Measurements from ENCODE around the gene CMIP. TPM values are rescaled to one million over a fixed set of nuclear protein-coding genes. Genes with fewer than 3 reads are reported as not detected.

Gene CMIP
- total and polyA plus RNA-seq, 3 donors from 2014 or later = 34.9 to 72.5 (median 42.0) TPM

DNA sequence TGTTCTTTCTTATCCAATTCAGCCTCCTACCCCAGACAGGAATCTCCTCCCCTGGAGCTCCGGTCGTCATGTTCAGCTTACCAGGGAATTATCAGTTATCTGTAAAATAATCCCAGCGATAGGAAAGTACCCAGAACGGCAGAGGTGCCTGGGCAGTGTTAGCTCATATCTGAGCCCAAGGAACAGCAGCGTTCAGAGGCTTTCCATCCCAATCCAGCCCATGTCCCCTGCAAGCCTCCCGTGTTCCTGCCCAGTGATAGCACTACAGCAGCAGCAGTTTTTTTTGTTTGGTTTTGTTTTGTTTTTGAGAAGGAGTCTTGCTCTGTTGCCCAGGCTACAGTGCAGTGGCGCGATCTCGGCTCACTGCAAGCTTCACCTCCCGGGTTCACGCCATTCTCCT lies 158.2 kb downstream of the CMIP start:
- Histone ChIP-seq H3K4me3 (no peak overlapping the region), H3K27ac (no peak overlapping the region), H3K4me1 (no peaks in the 10 kb centered on the region), H3K27me3 (no peaks in the 10 kb centered on the region), H3K36me3 (ENCODE audit: low read depth, missing control alignments) (no peaks in the 10 kb centered on the region), H3K9me3 (no peaks in the 10 kb centered on the region)
- WGBS, 2 donors = 86 to 90% methylated on average over 11 of the region's 11 CpGs
- intact Hi-C loops (cut with DNase I; ENCODE audit: low total_unique reads) = no loop called here
- TF ChIP-seq, protein P1, sequence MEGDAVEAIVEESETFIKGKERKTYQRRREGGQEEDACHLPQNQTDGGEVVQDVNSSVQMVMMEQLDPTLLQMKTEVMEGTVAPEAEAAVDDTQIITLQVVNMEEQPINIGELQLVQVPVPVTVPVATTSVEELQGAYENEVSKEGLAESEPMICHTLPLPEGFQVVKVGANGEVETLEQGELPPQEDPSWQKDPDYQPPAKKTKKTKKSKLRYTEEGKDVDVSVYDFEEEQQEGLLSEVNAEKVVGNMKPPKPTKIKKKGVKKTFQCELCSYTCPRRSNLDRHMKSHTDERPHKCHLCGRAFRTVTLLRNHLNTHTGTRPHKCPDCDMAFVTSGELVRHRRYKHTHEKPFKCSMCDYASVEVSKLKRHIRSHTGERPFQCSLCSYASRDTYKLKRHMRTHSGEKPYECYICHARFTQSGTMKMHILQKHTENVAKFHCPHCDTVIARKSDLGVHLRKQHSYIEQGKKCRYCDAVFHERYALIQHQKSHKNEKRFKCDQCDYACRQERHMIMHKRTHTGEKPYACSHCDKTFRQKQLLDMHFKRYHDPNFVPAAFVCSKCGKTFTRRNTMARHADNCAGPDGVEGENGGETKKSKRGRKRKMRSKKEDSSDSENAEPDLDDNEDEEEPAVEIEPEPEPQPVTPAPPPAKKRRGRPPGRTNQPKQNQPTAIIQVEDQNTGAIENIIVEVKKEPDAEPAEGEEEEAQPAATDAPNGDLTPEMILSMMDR (IDR thresholded peaks at IDR 0.05) = no peak
- no peak for TF ChIP-seq POLR2A (IDR thresholded peaks at IDR 0.05)
- DNase-seq = no peak

DNA sequence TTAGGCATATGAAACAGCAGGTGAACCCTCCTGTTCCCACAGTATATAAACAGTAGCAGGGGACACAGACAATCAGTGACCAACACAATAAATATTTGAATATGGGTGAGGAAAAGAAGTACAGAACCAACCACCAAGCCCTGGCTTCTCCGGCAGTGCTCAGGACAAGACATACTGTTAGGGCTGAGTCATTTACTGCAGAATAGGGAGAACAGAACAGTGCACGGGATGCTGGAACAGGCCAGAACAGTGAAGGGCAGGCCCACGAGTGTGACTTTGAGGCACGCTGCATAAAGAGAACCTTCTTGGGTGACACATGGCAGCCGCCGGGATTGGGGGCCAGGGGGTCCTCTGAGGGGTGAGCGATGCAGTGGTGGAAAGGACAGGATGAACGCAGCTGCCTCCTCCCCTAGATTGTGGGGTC lies 160.4 kb downstream of the CMIP start:
- no peak for DNase-seq
- no peak overlapping the region for H3K4me3 ChIP-seq
- H3K27me3 ChIP-seq = no peaks in the 10 kb centered on the region
- H3K9me3 ChIP-seq = no peaks in the 10 kb centered on the region
- no peaks in the 10 kb centered on the region for H3K4me1 ChIP-seq
- intact Hi-C loops (cut with DNase I; ENCODE audit: low total_unique reads) = no loop called here
- TF ChIP-seq, protein P1 (IDR thresholded peaks at IDR 0.05) = no peak
- no peak for TF ChIP-seq POLR2A (IDR thresholded peaks at IDR 0.05)
- H3K36me3 ChIP-seq (ENCODE audit: low read depth, missing control alignments) = no peaks in the 10 kb centered on the region
- no peak overlapping the region for H3K27ac ChIP-seq
- WGBS, 2 donors = 83 to 95% methylated on average over 7 to 8 of the region's 8 CpGs

DNA sequence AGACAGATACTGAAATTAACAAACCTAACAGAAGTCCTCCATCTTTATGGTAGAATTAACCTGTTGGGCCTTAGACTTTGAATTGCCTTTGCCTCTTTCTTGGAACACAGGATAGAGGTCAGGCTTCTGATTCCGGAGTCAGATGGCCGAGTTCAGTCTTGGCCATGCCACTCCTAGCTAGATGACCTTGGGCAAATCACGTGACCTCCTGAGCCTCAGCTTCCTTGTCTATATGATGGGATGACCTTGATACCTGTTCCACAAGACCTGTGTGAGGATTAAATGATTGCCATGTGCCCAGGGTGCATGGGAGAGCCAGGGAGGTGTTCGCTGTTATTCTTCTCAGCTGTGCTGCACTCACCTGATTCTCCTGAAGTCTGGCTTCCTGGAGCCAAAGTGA lies 161.4 kb downstream of the CMIP start:
- H3K4me3 ChIP-seq = no peak overlapping the region
- no peak overlapping the region for H3K27ac ChIP-seq
- WGBS, 2 donors = 95 to 100% methylated on average over 2 to 4 of the region's 4 CpGs
- TF ChIP-seq POLR2A (IDR thresholded peaks at IDR 0.05) = no peak
- TF ChIP-seq, protein P1 (IDR thresholded peaks at IDR 0.05) = no peak
- no peak for DNase-seq
- H3K9me3 ChIP-seq = no peaks in the 10 kb centered on the region
- H3K27me3 ChIP-seq = no peaks in the 10 kb centered on the region
- intact Hi-C loops (cut with DNase I; ENCODE audit: low total_unique reads) = no loop called here
- no peaks in the 10 kb centered on the region for H3K36me3 ChIP-seq (ENCODE audit: low read depth, missing control alignments)
- no peaks in the 10 kb centered on the region for H3K4me1 ChIP-seq

DNA sequence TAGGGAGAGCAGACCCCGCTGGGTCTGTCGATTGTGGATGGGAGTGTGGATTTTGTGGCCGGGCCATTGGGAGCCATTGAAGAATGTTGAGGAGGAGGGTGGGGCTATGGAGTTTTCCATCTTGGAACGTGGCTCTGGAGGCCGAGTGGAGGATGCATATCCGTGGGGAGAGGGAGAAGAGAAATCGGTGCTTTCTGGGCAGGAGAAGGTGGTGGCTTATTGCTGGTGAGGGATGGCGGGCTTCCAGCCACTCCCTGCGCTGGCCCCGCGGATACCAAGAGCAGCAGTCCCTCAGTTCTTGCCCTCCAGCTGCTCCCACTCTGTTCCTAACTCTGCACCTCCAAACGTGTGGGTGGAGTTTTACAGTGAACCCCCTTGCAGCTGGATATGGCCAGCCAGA lies 162.4 kb downstream of the CMIP start:
- no peak overlapping the region for H3K4me3 ChIP-seq
- no peaks in the 10 kb centered on the region for H3K36me3 ChIP-seq (ENCODE audit: low read depth, missing control alignments)
- intact Hi-C loops (cut with DNase I; ENCODE audit: low total_unique reads) = no loop called here
- no peaks in the 10 kb centered on the region for H3K9me3 ChIP-seq
- no peak overlapping the region for H3K27ac ChIP-seq
- WGBS, 2 donors = 88 to 97% methylated on average over 11 to 12 of the region's 12 CpGs
- no peak for TF ChIP-seq POLR2A (IDR thresholded peaks at IDR 0.05)
- TF ChIP-seq, protein P1 (IDR thresholded peaks at IDR 0.05) = no peak
- no peak for DNase-seq
- no peaks in the 10 kb centered on the region for H3K27me3 ChIP-seq
- no peaks in the 10 kb centered on the region for H3K4me1 ChIP-seq

DNA sequence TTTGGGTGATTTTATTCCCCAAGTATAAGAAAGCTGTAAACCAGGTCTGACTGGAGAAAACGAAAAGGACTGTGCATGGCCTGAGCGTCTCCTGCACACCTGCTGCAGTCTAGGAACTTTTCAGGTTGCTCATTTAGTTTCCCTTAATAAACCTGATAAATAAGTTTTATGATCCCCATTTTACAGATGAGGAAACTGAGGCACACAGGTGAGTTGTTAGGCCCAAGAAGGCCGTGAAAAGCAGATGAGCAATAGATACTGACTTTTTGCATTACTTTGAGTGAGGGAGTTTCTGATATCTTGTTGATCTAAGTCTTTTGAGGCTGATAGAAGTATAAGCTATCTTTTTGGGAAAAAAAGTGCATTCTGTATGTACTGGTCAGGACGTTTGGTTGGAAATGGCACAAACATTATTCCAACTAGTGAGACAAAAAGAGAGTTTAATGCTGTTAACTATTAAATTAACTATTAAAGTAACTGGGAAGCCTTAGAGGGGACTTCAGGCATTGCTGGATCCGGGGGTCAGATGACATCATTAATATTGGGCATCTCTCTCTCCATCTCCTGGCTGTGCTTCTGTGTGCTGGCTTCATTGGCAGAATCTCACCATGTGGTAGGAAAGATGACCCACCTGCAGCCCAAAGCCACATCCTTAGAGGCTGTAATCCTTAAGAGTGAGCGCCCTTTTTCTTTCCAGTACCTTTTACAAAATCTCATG lies 163.4 kb downstream of the CMIP start:
- H3K4me1 ChIP-seq = peaks cover 4% of the 10 kb centered on the region
- intact Hi-C loops (cut with DNase I; ENCODE audit: low total_unique reads) = no loop called here
- DNase-seq = no peak
- no peaks in the 10 kb centered on the region for H3K36me3 ChIP-seq (ENCODE audit: low read depth, missing control alignments)
- no peak overlapping the region for H3K27ac ChIP-seq
- no peak for TF ChIP-seq POLR2A (IDR thresholded peaks at IDR 0.05)
- TF ChIP-seq, protein P1 (IDR thresholded peaks at IDR 0.05) = no peak
- H3K4me3 ChIP-seq = no peak overlapping the region
- no peaks in the 10 kb centered on the region for H3K9me3 ChIP-seq
- H3K27me3 ChIP-seq = no peaks in the 10 kb centered on the region
- 85 to 94% methylated on average over 6 of the region's 6 CpGs for WGBS, 2 donors
